AG09309 (cell line): ENCODE results near the gene SATB2.

Experiments
- DNase-seq: peaks from one replicate; pipeline ENCODE4 v3.0.0-alpha.2; 2010; ENCODE audit warnings: low read depth
- H3K4me3 ChIP-seq: 2 replicates; pipeline ENCODE4 v1.5.1; 2011; ENCODE audit warnings: mild to moderate bottlenecking, low read depth, low read length, moderate library complexity; ENCODE audit not compliant: control insufficient read depth
- TF ChIP-seq, protein P1 (sequence below): IDR thresholded peaks from 2 replicates; pipeline ENCODE4 v1.5.1; 2011; ENCODE audit warnings: mild to moderate bottlenecking, low read depth, low read length, inconsistent platforms; ENCODE audit not compliant: insufficient read depth, control insufficient read depth; ENCODE audit errors: missing control alignments

Gene SATB2

DNA sequence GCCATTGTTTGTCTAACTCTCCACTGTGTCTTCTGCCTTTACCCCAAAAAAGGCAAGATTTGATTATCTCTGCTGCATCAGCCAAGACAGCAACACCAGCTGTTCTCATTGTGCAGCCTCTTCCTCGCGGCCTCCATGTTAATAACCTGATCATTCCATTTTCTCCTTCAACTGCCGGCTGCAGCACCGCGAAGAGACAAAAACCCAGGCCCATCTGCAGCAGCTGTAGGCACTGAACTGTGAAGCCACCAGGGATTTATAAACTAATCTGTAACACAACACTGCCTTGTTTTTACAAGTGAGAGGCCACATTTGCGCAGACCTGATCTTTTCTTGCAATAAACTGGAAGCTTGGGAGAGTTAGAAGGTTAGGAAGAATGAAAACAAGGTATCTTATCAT lies 147.8 kb downstream of the SATB2 start:
- TF ChIP-seq, protein P1, sequence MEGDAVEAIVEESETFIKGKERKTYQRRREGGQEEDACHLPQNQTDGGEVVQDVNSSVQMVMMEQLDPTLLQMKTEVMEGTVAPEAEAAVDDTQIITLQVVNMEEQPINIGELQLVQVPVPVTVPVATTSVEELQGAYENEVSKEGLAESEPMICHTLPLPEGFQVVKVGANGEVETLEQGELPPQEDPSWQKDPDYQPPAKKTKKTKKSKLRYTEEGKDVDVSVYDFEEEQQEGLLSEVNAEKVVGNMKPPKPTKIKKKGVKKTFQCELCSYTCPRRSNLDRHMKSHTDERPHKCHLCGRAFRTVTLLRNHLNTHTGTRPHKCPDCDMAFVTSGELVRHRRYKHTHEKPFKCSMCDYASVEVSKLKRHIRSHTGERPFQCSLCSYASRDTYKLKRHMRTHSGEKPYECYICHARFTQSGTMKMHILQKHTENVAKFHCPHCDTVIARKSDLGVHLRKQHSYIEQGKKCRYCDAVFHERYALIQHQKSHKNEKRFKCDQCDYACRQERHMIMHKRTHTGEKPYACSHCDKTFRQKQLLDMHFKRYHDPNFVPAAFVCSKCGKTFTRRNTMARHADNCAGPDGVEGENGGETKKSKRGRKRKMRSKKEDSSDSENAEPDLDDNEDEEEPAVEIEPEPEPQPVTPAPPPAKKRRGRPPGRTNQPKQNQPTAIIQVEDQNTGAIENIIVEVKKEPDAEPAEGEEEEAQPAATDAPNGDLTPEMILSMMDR, result no peak
- DNase-seq, result no peak
- no peak overlapping the region for H3K4me3 ChIP-seq

DNA sequence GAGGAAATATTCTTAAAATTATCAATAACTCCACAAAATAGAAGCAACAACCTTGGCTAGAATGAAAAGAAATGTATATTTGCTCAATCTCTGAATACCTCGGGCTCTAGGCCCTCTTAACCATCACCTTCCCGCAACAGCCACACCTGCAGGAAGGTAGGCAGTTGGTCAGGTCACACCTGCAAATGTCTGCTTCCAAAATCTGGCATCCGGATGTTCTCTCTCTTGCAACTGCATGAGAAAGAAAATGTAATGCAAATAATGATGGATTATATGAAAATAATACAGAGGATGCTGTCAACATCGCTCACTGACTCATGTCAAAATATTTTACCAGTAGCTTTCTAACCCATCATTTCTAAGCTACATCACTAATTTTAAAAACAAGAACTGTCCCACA lies 148.3 kb downstream of the SATB2 start:
- TF ChIP-seq, protein P1, result no peak
- no peak for DNase-seq
- no peak overlapping the region for H3K4me3 ChIP-seq

DNA sequence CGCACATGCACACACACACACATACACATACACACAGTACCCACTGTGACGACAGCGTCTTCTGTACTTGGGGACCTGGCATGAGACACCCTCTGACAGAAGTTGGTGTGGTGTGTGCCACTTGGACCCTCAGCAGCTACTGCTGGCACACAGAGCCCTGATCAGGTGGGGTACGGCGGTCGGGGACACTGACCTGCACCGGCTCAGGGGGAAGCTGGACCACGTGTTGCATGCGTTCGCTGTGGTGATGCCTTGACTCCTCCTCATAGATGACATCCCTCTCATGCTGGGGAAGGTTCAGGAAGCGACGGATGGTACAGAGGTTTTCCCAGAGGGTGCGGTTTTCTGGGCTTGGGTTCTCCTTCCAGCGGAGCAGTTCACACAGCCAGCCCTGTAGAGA lies 149.2 kb downstream of the SATB2 start:
- no peak for DNase-seq
- TF ChIP-seq, protein P1, result no peak
- no peak overlapping the region for H3K4me3 ChIP-seq

DNA sequence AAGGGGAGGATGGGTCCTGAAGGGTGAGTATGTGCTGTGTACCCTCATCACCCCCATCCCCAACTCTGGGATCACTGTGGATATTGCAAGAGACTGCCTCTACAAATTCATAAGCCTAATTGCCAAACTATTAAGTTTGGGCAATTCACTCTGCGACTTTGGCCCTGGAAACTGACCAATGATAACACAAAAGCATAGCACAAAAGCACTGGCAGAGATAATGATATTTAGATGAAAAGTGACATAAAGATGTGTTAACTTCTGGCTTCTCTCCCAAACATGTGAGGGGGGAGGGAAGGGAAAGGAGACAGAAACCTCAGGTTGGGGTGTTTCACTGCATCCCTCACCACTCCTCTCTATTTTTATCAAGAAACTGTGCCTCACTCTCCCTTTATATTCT lies 150.3 kb downstream of the SATB2 start:
- no peak overlapping the region for H3K4me3 ChIP-seq
- TF ChIP-seq, protein P1, result no peak
- DNase-seq, result no peak

DNA sequence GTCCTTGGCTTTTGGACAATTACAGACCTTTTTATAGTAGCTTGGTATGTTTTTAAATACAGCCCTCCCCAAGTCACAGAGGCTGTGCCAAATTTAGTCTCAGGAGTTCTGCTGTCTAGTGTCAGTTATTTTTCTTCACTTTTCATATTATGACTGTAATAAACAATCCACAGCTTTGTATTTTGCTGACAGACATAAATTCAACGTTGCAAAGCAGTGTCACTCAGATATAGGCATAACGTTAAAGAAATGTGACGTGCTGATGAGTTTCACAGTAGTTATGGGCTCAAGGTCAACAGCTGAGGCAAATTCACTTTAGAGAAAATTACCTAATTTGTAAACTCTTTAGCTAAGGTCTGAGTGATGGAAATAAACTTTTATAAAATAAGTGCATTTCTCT lies 151.6 kb downstream of the SATB2 start:
- TF ChIP-seq, protein P1, result no peak
- H3K4me3 ChIP-seq, result no peak overlapping the region
- DNase-seq, result no peak

DNA sequence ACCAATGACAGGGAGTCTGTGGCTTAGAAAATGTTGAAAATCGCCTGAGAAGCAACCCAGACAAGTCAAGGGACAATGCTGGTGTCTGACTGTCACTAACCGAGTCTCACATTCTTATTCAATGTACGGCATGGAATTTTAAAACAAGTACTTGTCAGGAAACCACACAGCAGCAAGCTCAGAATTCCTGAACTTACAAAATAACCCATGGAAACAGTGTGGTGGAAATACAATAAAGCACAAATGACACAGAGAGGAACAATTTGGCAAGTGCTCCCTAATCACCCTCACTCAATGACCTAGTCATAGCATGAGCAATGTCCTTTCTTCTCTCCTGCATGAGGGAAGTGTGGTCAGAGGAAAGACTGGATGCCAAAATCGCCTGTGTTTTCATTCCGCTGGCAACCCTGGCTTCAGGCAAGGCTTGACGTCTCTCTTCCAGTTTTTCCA lies 154.0 kb downstream of the SATB2 start:
- TF ChIP-seq, protein P1, result no peak
- H3K4me3 ChIP-seq, result no peak overlapping the region
- peak; percentile 98 for DNase-seq

DNA sequence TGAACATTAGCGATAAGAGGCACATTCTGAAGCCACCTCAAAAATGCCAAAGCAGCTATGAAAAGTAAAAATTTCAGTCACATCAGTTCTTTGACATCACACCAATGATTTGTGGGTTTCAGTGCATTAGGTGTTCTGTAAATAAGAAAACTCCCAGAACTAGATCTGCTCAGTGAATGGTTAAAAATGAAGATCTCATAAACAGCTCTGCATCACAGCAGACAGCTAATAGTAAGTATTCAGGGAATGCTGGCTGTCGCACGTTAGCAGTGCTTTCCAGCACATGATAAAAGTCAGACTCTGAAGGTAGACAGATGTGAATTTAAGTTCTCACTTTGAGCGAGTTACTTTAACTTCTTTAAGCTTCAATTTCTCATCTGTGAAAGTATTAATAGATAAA lies 154.9 kb downstream of the SATB2 start:
- TF ChIP-seq, protein P1, result no peak
- H3K4me3 ChIP-seq, result no peak overlapping the region
- peak; percentile 16 for DNase-seq
